HL-60 (cell line): ENCODE data around the gene KCNJ16.

Experiments
- GABPA ChIP-seq: IDR thresholded peaks from 2 replicates; pipeline ENCODE4 v1.6.1; 2012; ENCODE audit warnings: low read depth
- POLR2AphosphoS5 ChIP-seq: IDR thresholded peaks from 2 replicates; pipeline ENCODE4 v1.6.1; 2012; ENCODE audit warnings: low read depth
- REST ChIP-seq: IDR thresholded peaks from 2 replicates; pipeline ENCODE4 v1.6.1; 2012; ENCODE audit warnings: low read depth; ENCODE audit not compliant: insufficient replicate concordance
- TF ChIP-seq, protein P1 (sequence below): IDR thresholded peaks from one replicate; pipeline ENCODE4 v1.5.1; 2011; ENCODE audit warnings: low read length, control low read depth, inconsistent platforms; ENCODE audit not compliant: insufficient read depth

DNA sequence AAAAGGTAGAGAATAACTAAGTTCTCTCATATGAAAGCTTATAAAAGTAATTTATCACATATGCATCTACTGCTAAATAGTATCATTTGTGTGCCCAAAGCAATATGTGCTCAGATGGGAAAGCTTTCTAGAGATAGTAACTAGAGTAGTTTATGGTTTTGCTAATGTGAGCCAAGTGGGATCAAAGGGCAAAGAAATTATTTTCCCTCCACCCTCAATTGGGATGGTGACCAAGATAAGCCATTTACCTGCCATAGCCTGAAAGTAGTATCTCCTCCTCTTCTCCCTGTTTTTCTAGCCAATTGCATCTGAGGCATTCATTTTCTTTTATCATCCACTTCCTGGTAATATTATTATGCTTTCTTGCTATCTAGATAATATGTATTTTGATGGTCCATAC is 41.9 kb upstream of the KCNJ16 start:
- TF ChIP-seq, protein P1, sequence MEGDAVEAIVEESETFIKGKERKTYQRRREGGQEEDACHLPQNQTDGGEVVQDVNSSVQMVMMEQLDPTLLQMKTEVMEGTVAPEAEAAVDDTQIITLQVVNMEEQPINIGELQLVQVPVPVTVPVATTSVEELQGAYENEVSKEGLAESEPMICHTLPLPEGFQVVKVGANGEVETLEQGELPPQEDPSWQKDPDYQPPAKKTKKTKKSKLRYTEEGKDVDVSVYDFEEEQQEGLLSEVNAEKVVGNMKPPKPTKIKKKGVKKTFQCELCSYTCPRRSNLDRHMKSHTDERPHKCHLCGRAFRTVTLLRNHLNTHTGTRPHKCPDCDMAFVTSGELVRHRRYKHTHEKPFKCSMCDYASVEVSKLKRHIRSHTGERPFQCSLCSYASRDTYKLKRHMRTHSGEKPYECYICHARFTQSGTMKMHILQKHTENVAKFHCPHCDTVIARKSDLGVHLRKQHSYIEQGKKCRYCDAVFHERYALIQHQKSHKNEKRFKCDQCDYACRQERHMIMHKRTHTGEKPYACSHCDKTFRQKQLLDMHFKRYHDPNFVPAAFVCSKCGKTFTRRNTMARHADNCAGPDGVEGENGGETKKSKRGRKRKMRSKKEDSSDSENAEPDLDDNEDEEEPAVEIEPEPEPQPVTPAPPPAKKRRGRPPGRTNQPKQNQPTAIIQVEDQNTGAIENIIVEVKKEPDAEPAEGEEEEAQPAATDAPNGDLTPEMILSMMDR: no peak
- TF ChIP-seq POLR2AphosphoS5: no peak
- no peak for TF ChIP-seq GABPA
- TF ChIP-seq REST: no peak
